ENCODE results near the gene XRCC6. TPM values are rescaled to one million over a fixed set of nuclear protein-coding genes. Genes with fewer than 3 reads are reported as not detected.
"Not testable (repeated sequence)": the region's sequence is repeated elsewhere in the genome, so short reads cannot be mapped to it uniquely, and the experiment has no call there.

XRCC6 gene
- polyA plus RNA-seq, 3 donors = 82.5 to 158 (median 152) TPM

DNA sequence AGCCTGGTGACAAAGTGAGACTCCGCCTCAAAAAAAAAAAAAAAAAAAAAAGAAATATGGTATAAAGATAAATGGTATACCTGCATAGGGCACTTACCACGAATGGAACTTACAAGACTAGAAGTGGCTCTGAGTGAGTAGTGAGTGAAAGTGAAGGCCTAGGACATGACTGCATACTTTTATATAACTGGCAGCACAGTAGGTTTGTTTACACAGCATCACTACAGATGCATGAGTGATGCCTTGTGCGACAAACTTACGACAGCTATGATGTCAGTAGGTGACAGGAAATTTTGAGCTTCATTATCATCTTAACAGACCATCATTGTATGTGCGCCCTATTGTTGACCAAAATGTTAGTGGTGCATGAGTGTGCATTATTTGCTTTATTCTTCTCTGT is 17.7 kb downstream of the XRCC6 start:
- 85 to 94% (median 94%) methylated on average over 5 of the region's 5 CpGs for WGBS, 3 donors
- no peak overlapping the region for H3K27ac ChIP-seq (ENCODE audit: low read depth, low read length)

GRCh38 chr22:41641854-41642253 is 20.8 kb downstream of the XRCC6 start:
- 97 to 99% (median 98%) methylated on average over 7 of the region's 7 CpGs for WGBS, 3 donors

GRCh38 chr22:41642331-41643110 is 21.4 kb downstream of the XRCC6 start:
- 87 to 96% (median 92%) methylated on average over 6 of the region's 6 CpGs for WGBS, 3 donors

More at GRCh38 chr22:41641854-41642253, 20.8 kb downstream of the XRCC6 start:
- H3K27ac ChIP-seq (ENCODE audit: low read depth, low read length) = no peak overlapping the region

GRCh38 chr22:41647771-41648170 is 26.7 kb downstream of the XRCC6 start:
- WGBS, 3 donors = 70 to 85% (median 85%) methylated on average over 2 to 3 of the region's 3 CpGs
- no peak overlapping the region for H3K27ac ChIP-seq (ENCODE audit: low read depth, low read length)

More at GRCh38 chr22:41642331-41643110, 21.4 kb downstream of the XRCC6 start:
- H3K27ac ChIP-seq (ENCODE audit: low read depth, low read length) = no peak overlapping the region

- 85 to 96% (median 93%) methylated on average over 1 of the region's 1 CpG for WGBS, 3 donors
- no peak overlapping the region for H3K27ac ChIP-seq (ENCODE audit: low read depth, low read length)
These were observed 27.3 kb downstream of the XRCC6 start for GRCh38 chr22:41648432-41648831.

GRCh38 chr22:41650229-41650628 is 29.1 kb downstream of the XRCC6 start:
- WGBS, 3 donors = 93 to 95% (median 94%) methylated on average over 1 of the region's 1 CpG
- no peak overlapping the region for H3K27ac ChIP-seq (ENCODE audit: low read depth, low read length)

DNA sequence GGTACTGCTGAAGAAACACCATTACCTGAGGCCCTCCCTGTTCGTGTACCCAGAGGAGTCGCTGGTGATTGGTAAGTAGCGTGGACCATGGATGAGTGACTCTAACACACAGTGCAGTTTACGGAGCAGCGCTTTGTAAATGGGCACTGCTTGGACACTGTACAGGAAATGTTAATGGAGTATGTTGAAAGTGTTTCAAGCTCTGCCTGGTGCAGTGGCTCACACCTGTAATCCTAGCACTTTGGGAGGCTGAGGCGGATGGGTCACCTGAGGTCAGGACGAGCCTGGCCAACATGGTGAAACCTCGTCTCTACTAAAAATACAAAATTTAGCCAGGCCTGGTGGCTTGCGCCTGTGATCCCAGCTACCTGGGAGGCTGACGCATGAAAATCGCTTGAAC is 29.7 kb downstream of the XRCC6 start:
- 94 to 97% (median 94%) methylated on average over 11 of the region's 11 CpGs for WGBS, 3 donors

DNA sequence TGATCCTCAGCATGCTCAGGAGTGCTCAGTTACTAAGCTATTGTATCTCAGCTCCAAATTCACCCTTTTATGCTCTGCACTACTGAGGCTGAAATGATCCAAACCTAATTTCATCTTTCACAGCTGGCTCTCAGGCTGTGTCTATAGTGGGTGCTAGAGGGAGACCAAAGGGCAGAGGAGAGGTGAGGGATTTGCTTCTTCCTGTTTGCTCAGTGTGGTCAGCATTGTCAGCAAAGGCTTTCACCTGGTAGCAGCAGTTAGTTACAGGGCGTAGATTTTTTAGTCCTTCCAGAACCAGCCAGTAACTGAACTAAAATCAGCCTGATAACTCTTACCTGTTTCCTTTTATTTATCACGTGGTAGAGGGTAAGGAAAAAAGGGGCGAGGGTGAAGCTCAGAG is 33.2 kb downstream of the XRCC6 start:
- no peak overlapping the region for H3K27ac ChIP-seq (ENCODE audit: low read depth, low read length)
- WGBS, 3 donors = 94 to 96% (median 95%) methylated on average over 3 of the region's 3 CpGs

More for the DNA sequence above, 29.7 kb downstream of the XRCC6 start:
- no peak overlapping the region for H3K27ac ChIP-seq (ENCODE audit: low read depth, low read length)

DNA sequence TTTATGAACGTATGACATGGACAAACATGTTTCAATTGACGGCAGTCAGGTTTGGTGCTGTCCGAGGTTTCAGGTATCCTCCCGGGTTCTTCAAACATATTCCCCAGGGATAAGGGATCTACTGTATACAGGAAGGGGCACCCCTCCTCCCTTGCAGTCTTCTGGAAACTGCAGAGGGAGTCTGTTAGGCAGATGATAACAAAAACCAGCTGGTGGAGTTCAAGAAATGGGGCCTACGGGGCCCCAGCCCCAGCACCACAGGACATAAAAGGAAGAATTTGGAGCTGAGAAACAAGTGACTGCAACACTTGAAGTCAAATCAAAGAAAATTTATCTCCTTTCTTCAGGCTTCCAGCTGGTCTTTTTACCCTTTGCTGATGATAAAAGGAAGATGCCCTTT is 35.5 kb downstream of the XRCC6 start:
- WGBS, 3 donors = 72 to 77% (median 73%) methylated on average over 5 of the region's 5 CpGs
- H3K27ac ChIP-seq (ENCODE audit: low read depth, low read length) = no peak overlapping the region

- H3K27ac ChIP-seq (ENCODE audit: low read depth, low read length) = no peak overlapping the region
- WGBS, 3 donors = 97% methylated on average over 6 of the region's 6 CpGs
These were observed 36.6 kb downstream of the XRCC6 start for GRCh38 chr22:41657709-41658108.

GRCh38 chr22:41658869-41659268 is 37.8 kb downstream of the XRCC6 start:
- no peak overlapping the region for H3K27ac ChIP-seq (ENCODE audit: low read depth, low read length)
- 94 to 96% (median 94%) methylated on average over 17 of the region's 17 CpGs for WGBS, 3 donors

- 85 to 93% (median 88%) methylated on average over 1 of the region's 1 CpG for WGBS, 3 donors
- no peak overlapping the region for H3K27ac ChIP-seq (ENCODE audit: low read depth, low read length)
These were observed 38.8 kb downstream of the XRCC6 start for GRCh38 chr22:41659941-41660340.

DNA sequence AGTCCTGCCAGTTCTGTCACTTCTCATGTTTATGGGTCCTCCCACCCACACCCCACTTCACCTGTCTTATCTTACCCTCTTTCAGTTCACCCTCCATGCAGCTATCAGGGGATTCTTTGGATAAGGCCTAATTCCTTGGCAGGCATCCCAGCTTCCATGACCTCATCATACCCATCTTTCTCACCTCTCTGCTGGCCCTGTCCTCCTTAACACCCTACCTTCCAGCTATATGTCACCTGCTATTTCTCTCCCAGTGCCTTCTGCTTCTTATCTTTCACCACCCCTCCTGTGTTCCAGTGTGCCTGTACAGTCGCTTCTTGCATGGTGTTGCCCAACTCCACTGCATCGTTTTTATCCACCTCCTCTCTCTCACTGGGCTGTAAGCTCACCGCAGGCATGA is 39.3 kb downstream of the XRCC6 start:
- WGBS, 3 donors = 71 to 81% (median 72%) methylated on average over 3 of the region's 3 CpGs

GRCh38 chr22:41661088-41661487 is 40.0 kb downstream of the XRCC6 start:
- no peak overlapping the region for H3K27ac ChIP-seq (ENCODE audit: low read depth, low read length)
- WGBS, 3 donors = 72 to 92% (median 89%) methylated on average over 3 of the region's 3 CpGs

More for the DNA sequence above, 39.3 kb downstream of the XRCC6 start:
- H3K27ac ChIP-seq (ENCODE audit: low read depth, low read length) = no peak overlapping the region

- WGBS, 3 donors = 87 to 98% (median 94%) methylated on average over 2 of the region's 2 CpGs
- no peak overlapping the region for H3K27ac ChIP-seq (ENCODE audit: low read depth, low read length)
These were observed 40.6 kb downstream of the XRCC6 start for GRCh38 chr22:41661713-41662112.

GRCh38 chr22:41663594-41663993 is 42.5 kb downstream of the XRCC6 start:
- 82 to 90% (median 83%) methylated on average over 7 to 9 of the region's 9 CpGs for WGBS, 3 donors
- not testable (repeated sequence) for H3K27ac ChIP-seq (ENCODE audit: low read depth, low read length)

- H3K27ac ChIP-seq (ENCODE audit: low read depth, low read length) = no peak overlapping the region
These were observed 43.4 kb downstream of the XRCC6 start for GRCh38 chr22:41664490-41664889.

DNA sequence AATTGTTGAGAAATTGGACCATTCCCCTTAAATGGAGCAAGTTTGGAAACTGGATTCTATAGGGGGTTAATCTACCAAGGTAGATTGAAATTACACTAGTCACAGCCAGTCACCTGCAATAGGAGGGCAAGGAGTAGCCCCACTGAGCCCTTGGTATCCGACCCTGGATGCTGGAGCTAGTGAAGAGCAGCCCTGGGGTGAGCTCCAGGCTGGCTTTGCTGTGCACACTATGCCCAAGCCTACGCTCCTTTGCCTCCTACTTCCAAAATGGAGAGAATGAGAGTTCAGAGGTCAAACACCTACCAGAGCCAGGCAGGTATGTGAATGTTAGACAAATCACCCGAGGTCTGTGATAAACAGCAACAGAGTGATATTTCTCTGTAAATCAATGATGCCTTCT is 43.9 kb downstream of the XRCC6 start:
- 78 to 93% (median 90%) methylated on average over 3 of the region's 3 CpGs for WGBS, 3 donors
- H3K27ac ChIP-seq (ENCODE audit: low read depth, low read length) = no peak overlapping the region

DNA sequence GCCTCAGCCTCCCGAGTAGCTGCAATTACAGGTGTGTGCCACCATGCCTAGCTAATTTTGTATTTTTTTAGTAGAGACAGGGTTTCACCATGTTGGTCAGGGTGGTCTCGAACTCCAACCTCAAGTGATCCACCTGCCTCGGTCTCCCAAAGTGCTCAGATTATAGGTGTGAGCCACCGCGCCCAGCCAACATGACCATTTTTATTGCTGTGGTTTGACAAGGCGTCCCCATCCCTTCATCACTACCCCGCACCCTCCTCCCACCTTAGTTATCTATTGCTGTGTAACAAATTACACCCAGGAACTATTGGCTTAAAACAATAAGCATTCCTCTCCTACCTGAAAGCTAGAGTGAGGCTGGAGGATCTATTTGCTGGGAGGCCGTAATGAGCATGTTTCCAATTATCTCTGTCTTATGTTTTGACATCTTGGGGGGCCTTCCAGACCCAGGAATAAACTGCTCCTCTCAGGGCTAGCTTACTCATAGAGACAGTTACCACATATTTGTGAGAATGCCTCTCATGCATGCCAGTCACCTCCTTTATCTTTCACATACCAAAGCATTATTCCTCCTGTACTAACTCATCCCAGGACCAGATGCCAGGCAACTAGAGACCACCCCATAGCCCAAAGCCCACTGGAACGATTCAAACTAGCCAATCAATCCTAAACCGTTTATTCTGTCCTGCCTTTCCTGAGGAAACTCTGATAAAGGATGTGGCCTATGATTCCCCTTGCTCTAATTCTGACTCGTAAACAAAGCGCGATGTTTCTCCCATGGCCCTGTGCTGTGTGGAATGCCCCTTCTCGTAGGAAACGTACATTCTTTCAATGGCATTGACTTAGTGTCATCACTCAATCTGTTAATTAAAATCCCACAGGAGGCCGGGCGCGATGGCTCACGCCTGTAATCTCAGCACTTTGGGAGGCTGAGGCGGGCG is 48.1 kb downstream of the XRCC6 start:
- H3K27ac ChIP-seq (ENCODE audit: low read depth, low read length) = no peak overlapping the region
- WGBS, 3 donors = 79 to 86% (median 83%) methylated on average over 21 of the region's 21 CpGs
